ENCODE results near the gene ZCCHC7. TPM values are rescaled to one million over a fixed set of nuclear protein-coding genes. Genes with fewer than 3 reads are reported as not detected.
"Not testable (repeated sequence)": the region's sequence is repeated elsewhere in the genome, so short reads cannot be mapped to it uniquely, and the experiment has no call there.

ZCCHC7 gene
- total and polyA plus RNA-seq, 5 donors from 2014 or later: 32.3 to 43.6 (median 34.8) TPM

DNA sequence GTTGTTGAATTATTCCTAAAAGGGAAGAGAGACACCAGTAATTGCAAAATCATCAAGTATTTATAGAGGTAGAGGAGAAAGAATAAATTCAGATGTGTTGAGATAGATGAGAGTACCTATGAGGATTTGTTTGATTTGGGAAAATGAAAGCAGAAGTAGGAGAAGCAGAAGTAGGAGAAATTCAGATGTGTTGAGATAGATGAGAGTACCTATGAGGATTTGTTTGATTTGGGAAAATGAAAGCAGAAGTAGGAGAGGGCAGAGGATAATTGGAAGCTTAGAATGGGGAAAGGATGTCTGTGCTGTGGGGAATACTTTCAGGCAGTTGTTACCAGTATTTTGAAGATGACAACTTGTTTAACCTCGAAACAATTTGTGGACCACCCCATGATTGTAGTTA is 35.1 kb upstream of the ZCCHC7 start:
- H3K4me3 Mint-ChIP-seq: peak overlapping the region in 1 of 4 donors; percentile 61
- no peak overlapping the region for H3K27ac ChIP-seq (ENCODE audit: insufficient read depth, low read length, poor library complexity, severe bottlenecking)

GRCh38 chr9:37092714-37093295 is 27.6 kb upstream of the ZCCHC7 start:
- peaks cover 11% of the 10 kb centered on the region for H3K36me3 ChIP-seq (ENCODE audit: control insufficient read depth, insufficient read depth, low read length)
- H3K9me3 Mint-ChIP-seq; ATAC-seq (ENCODE audit: low read depth in 2 of 2); H3K27ac Mint-ChIP-seq; H3K27me3 ChIP-seq (ENCODE audit: control insufficient read depth, insufficient read depth, low read length); DNase-seq; H3K27me3 Mint-ChIP-seq; H3K4me3 Mint-ChIP-seq; H3K4me1 ChIP-seq (ENCODE audit: control insufficient read depth, insufficient read depth, low read length, poor library complexity, severe bottlenecking); H3K27ac ChIP-seq (ENCODE audit: insufficient read depth, low read length, poor library complexity, severe bottlenecking); H3K36me3 Mint-ChIP-seq; H3K4me3 ChIP-seq (ENCODE audit: low read depth, low read length); H3K9me3 ChIP-seq (ENCODE audit: control insufficient read depth in 2 of 2, low read length in 2 of 2): not testable (repeated sequence)
- H3K4me1 Mint-ChIP-seq: peaks cover 10 to 12% (median 11%) of the 10 kb centered on the region in 4 donors

More for the DNA sequence above, 35.1 kb upstream of the ZCCHC7 start:
- H3K4me1 ChIP-seq (ENCODE audit: control insufficient read depth, insufficient read depth, low read length, poor library complexity, severe bottlenecking): peaks cover 27% of the 10 kb centered on the region
- Mint-ChIP-seq H3K4me1 (peaks cover 49 to 65% (median 62%) of the 10 kb centered on the region in 4 donors), H3K36me3 (peaks cover 35% of the 10 kb centered on the region), H3K27me3 (no peaks in the 10 kb centered on the region), H3K27ac (peak overlapping the region in 2 of 3 donors; percentile 0 to 66), H3K9me3 (peaks cover 0 to 2% (median 0%) of the 10 kb centered on the region in 7 donors)
- no peaks in the 10 kb centered on the region for H3K9me3 ChIP-seq (ENCODE audit: control insufficient read depth in 2 of 2, low read length in 2 of 2)
- ATAC-seq (ENCODE audit: low read depth in 2 of 2): no peak
- H3K36me3 ChIP-seq (ENCODE audit: control insufficient read depth, insufficient read depth, low read length): peaks cover 29% of the 10 kb centered on the region
- no peak overlapping the region for H3K4me3 ChIP-seq (ENCODE audit: low read depth, low read length)
- no peaks in the 10 kb centered on the region for H3K27me3 ChIP-seq (ENCODE audit: control insufficient read depth, insufficient read depth, low read length)
- no peak for DNase-seq

DNA sequence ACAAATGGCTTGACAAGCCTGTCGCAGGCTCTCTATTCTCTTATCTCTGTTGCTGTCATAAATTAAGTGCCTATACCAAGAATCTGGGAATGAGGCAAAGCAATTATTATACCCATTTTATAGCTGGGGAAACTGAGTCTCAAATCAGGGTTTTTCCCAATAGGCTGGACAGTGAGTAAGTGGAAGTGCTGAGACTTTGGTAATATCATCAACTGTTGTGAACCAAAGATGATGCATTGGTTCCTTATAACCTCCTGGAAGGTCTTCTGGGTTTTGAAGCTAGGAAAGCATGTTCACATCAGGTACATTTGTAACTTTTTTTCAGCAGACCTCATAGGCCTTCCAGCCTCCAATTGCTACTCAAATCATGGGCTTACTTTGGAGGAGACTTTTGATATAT is 25.6 kb upstream of the ZCCHC7 start:
- H3K36me3 ChIP-seq (ENCODE audit: control insufficient read depth, insufficient read depth, low read length): no peaks in the 10 kb centered on the region
- no peak overlapping the region for H3K4me3 ChIP-seq (ENCODE audit: low read depth, low read length)
- no peak overlapping the region for H3K4me3 Mint-ChIP-seq

GRCh38 chr9:37096628-37097027 is 23.7 kb upstream of the ZCCHC7 start:
- Mint-ChIP-seq H3K36me3 (no peaks in the 10 kb centered on the region), H3K4me3 (no peak overlapping the region), H3K9me3 (no peaks in the 10 kb centered on the region), H3K4me1 (peaks cover 0 to 4% (median 1%) of the 10 kb centered on the region in 4 donors), H3K27ac (no peak overlapping the region), H3K27me3 (no peaks in the 10 kb centered on the region)
- no peaks in the 10 kb centered on the region for H3K4me1 ChIP-seq (ENCODE audit: control insufficient read depth, insufficient read depth, low read length, poor library complexity, severe bottlenecking)
- no peaks in the 10 kb centered on the region for H3K9me3 ChIP-seq (ENCODE audit: control insufficient read depth in 2 of 2, low read length in 2 of 2)
- ATAC-seq (ENCODE audit: low read depth in 2 of 2) (no peak), DNase-seq (no peak)
- H3K4me3 ChIP-seq (ENCODE audit: low read depth, low read length): no peak overlapping the region
- H3K36me3 ChIP-seq (ENCODE audit: control insufficient read depth, insufficient read depth, low read length): no peaks in the 10 kb centered on the region
- H3K27me3 ChIP-seq (ENCODE audit: control insufficient read depth, insufficient read depth, low read length): no peaks in the 10 kb centered on the region
- no peak overlapping the region for H3K27ac ChIP-seq (ENCODE audit: insufficient read depth, low read length, poor library complexity, severe bottlenecking)

More for the DNA sequence above, 25.6 kb upstream of the ZCCHC7 start:
- ATAC-seq (ENCODE audit: low read depth in 2 of 2) (no peak), DNase-seq (no peak)
- no peaks in the 10 kb centered on the region for H3K27me3 Mint-ChIP-seq
- Histone ChIP-seq H3K9me3 (ENCODE audit: control insufficient read depth in 2 of 2, low read length in 2 of 2) (no peaks in the 10 kb centered on the region), H3K27ac (ENCODE audit: insufficient read depth, low read length, poor library complexity, severe bottlenecking) (no peak overlapping the region), H3K27me3 (ENCODE audit: control insufficient read depth, insufficient read depth, low read length) (no peaks in the 10 kb centered on the region), H3K4me1 (ENCODE audit: control insufficient read depth, insufficient read depth, low read length, poor library complexity, severe bottlenecking) (no peaks in the 10 kb centered on the region)
- H3K36me3 Mint-ChIP-seq: no peaks in the 10 kb centered on the region
- H3K27ac Mint-ChIP-seq: no peak overlapping the region
- H3K4me1 Mint-ChIP-seq: peaks cover 3 to 5% (median 4%) of the 10 kb centered on the region in 4 donors
- no peaks in the 10 kb centered on the region for H3K9me3 Mint-ChIP-seq

DNA sequence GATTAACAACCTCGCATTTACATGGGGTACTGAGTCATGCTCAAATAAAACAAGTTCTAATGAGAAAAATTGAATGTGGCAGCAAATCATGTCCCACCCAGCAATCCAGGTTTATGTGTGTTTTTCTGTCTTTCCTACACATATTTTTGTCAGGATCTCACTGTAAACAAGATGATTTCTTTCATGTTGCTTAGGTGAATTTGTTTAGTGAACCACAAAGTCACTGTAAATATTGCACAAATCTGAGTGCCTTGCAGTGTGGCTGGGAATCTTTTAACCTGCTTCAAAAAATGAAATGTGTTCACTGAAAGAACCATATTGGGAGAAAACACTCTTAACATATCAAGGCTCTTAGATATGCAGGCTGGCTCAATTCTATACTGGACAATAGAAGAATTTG is 23.1 kb upstream of the ZCCHC7 start:
- Histone ChIP-seq H3K27ac (ENCODE audit: insufficient read depth, low read length, poor library complexity, severe bottlenecking) (no peak overlapping the region), H3K4me1 (ENCODE audit: control insufficient read depth, insufficient read depth, low read length, poor library complexity, severe bottlenecking) (no peaks in the 10 kb centered on the region), H3K4me3 (ENCODE audit: low read depth, low read length) (no peak overlapping the region), H3K36me3 (ENCODE audit: control insufficient read depth, insufficient read depth, low read length) (no peaks in the 10 kb centered on the region), H3K27me3 (ENCODE audit: control insufficient read depth, insufficient read depth, low read length) (no peaks in the 10 kb centered on the region), H3K9me3 (ENCODE audit: control insufficient read depth in 2 of 2, low read length in 2 of 2) (no peaks in the 10 kb centered on the region)
- Mint-ChIP-seq H3K9me3 (no peaks in the 10 kb centered on the region), H3K36me3 (no peaks in the 10 kb centered on the region), H3K27ac (no peak overlapping the region), H3K4me3 (no peak overlapping the region), H3K4me1 (peaks cover 0 to 4% (median 0%) of the 10 kb centered on the region in 4 donors), H3K27me3 (no peaks in the 10 kb centered on the region)
- ATAC-seq (ENCODE audit: low read depth in 2 of 2): no peak
- DNase-seq: no peak

GRCh38 chr9:37100327-37100726 is 20.0 kb upstream of the ZCCHC7 start:
- DNase-seq: no peak
- ATAC-seq (ENCODE audit: low read depth in 2 of 2): no peak
- no peak overlapping the region for H3K4me3 ChIP-seq (ENCODE audit: low read depth, low read length)
- no peak overlapping the region for H3K27ac ChIP-seq (ENCODE audit: insufficient read depth, low read length, poor library complexity, severe bottlenecking)
- no peak overlapping the region for H3K27ac Mint-ChIP-seq
- no peaks in the 10 kb centered on the region for H3K36me3 Mint-ChIP-seq
- H3K9me3 Mint-ChIP-seq: no peaks in the 10 kb centered on the region
- H3K9me3 ChIP-seq (ENCODE audit: control insufficient read depth in 2 of 2, low read length in 2 of 2): no peaks in the 10 kb centered on the region
- no peak overlapping the region for H3K4me3 Mint-ChIP-seq
- no peaks in the 10 kb centered on the region for H3K4me1 Mint-ChIP-seq
- no peaks in the 10 kb centered on the region for H3K36me3 ChIP-seq (ENCODE audit: control insufficient read depth, insufficient read depth, low read length)
- H3K27me3 ChIP-seq (ENCODE audit: control insufficient read depth, insufficient read depth, low read length): no peaks in the 10 kb centered on the region
- peaks cover 8% of the 10 kb centered on the region for H3K27me3 Mint-ChIP-seq
- H3K4me1 ChIP-seq (ENCODE audit: control insufficient read depth, insufficient read depth, low read length, poor library complexity, severe bottlenecking): no peaks in the 10 kb centered on the region

DNA sequence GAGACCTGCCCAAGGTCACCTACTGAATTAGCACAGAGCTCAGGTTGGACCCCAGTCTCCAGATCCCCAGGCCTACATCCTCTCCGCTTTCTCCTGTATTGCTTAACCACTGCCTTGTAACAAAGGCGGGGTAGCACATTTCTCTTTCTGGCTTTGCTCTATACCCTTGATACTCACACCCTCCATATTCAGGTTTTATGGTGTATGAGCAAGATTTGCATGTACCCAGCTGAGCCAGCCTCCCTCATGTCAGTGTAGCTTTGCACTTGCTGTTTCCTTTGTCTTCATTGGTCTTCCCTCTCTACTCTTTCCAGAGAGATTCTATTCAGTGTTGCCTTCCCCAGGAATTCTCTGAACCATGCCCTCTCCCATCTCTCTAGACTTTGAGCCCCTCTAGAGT is 19.6 kb upstream of the ZCCHC7 start:
- H3K9me3 ChIP-seq (ENCODE audit: control insufficient read depth in 2 of 2, low read length in 2 of 2): no peaks in the 10 kb centered on the region
- Mint-ChIP-seq H3K9me3 (no peaks in the 10 kb centered on the region), H3K36me3 (no peaks in the 10 kb centered on the region), H3K4me1 (no peaks in the 10 kb centered on the region), H3K27me3 (peaks cover 8% of the 10 kb centered on the region), H3K4me3 (no peak overlapping the region), H3K27ac (no peak overlapping the region)
- H3K4me1 ChIP-seq (ENCODE audit: control insufficient read depth, insufficient read depth, low read length, poor library complexity, severe bottlenecking): no peaks in the 10 kb centered on the region
- no peaks in the 10 kb centered on the region for H3K27me3 ChIP-seq (ENCODE audit: control insufficient read depth, insufficient read depth, low read length)
- ATAC-seq (ENCODE audit: low read depth in 2 of 2) (no peak), DNase-seq (no peak)
- no peak overlapping the region for H3K27ac ChIP-seq (ENCODE audit: insufficient read depth, low read length, poor library complexity, severe bottlenecking)
- H3K4me3 ChIP-seq (ENCODE audit: low read depth, low read length): no peak overlapping the region
- H3K36me3 ChIP-seq (ENCODE audit: control insufficient read depth, insufficient read depth, low read length): no peaks in the 10 kb centered on the region

- Mint-ChIP-seq H3K9me3 (peaks cover 0 to 2% (median 0%) of the 10 kb centered on the region in 7 donors), H3K27ac (no peak overlapping the region), H3K36me3 (no peaks in the 10 kb centered on the region), H3K27me3 (peaks cover 8% of the 10 kb centered on the region), H3K4me3 (no peak overlapping the region), H3K4me1 (peaks cover 3 to 12% (median 9%) of the 10 kb centered on the region in 4 donors)
- no peak for DNase-seq
- Histone ChIP-seq H3K27me3 (ENCODE audit: control insufficient read depth, insufficient read depth, low read length) (no peaks in the 10 kb centered on the region), H3K9me3 (ENCODE audit: control insufficient read depth in 2 of 2, low read length in 2 of 2) (no peaks in the 10 kb centered on the region), H3K36me3 (ENCODE audit: control insufficient read depth, insufficient read depth, low read length) (no peaks in the 10 kb centered on the region), H3K4me3 (ENCODE audit: low read depth, low read length) (no peak overlapping the region), H3K4me1 (ENCODE audit: control insufficient read depth, insufficient read depth, low read length, poor library complexity, severe bottlenecking) (peaks cover 7% of the 10 kb centered on the region), H3K27ac (ENCODE audit: insufficient read depth, low read length, poor library complexity, severe bottlenecking) (no peak overlapping the region)
- ATAC-seq (ENCODE audit: low read depth in 2 of 2): no peak
Observed at GRCh38 chr9:37102486-37102885, 17.9 kb upstream of the ZCCHC7 start.

All from CD4-positive, CD25-positive, alpha-beta regulatory T cell (primary cell).